Uterus (tissue), 4 donors: ENCODE data around the gene RPIA. TPM values are rescaled to one million over a fixed set of nuclear protein-coding genes. Genes with fewer than 3 reads are reported as not detected.

Experiments
- DNase-seq, 2 donors: peaks; one replicate each; pipeline ENCODE4 v3.0.0-alpha.2; 2019 to 2020
- H3K27ac ChIP-seq, 2 donors: fragments of 200-600 bp; sonication (generic); 1 replicate in 1 of 2; 2 replicates in 1 of 2; pipeline ENCODE4 v1.5.1; 2016 to 2018
- H3K27me3 ChIP-seq, 2 donors: fragments of 200-600 bp; sonication (generic); one replicate each; pipeline ENCODE4 v1.5.1; 2018 to 2019; ENCODE audit warnings: control low read depth in 1 of 2
- H3K36me3 ChIP-seq, 2 donors: fragments of 200-600 bp; sonication (generic); one replicate each; pipeline ENCODE4 v1.5.1; 2019; ENCODE audit warnings: control low read depth in 1 of 2
- H3K4me1 ChIP-seq, 2 donors: fragments of 200-600 bp; sonication (generic); one replicate each; pipeline ENCODE4 v1.5.1; 2018 to 2019; ENCODE audit warnings: control low read depth in 1 of 2
- H3K4me3 ChIP-seq, 2 donors: fragments of 200-600 bp; sonication (generic); 1 replicate in 1 of 2; 2 replicates in 1 of 2; pipeline ENCODE4 v1.5.1; 2018 to 2019; ENCODE audit warnings: mild to moderate bottlenecking in 1 of 2
- H3K9me3 ChIP-seq, 2 donors: fragments of 200-600 bp; sonication (generic); one replicate each; pipeline ENCODE4 v1.5.1; 2019; ENCODE audit warnings: control low read depth in 1 of 2
- POLR2A ChIP-seq, 2 donors: fragments of 450-650 bp; IDR thresholded peaks; one replicate each; pipeline ENCODE4 v1.6.1; 2016; ENCODE audit warnings: antibody characterized with exemption in 2 of 2, mild to moderate bottlenecking in 1 of 2, moderate library complexity in 1 of 2
- intact Hi-C: fragments of 100-400 bp; cut with DNase I; formaldehyde crosslinking; loops from one replicate; pipeline ENCODE4 v1.15.1; 2023; ENCODE audit warnings: low total_unique reads
- total RNA-seq, 4 donors: library from RNA; depleted of rRNA in 3 of 4; stranded (reverse); fragments of >200 nt in 3 of 4; gene quantifications; one replicate each; pipeline versions ENCODE4 v1.1.0 to v1.2.4, GENCODE V29; 2014 to 2023
- TF ChIP-seq, protein P1 (sequence below), 4 experiments: fragments of 200-600 bp in 2 of 4; fragments of 450-650 bp in 2 of 4; sonication (generic) in 2 of 4; IDR thresholded peaks; one replicate each; pipeline ENCODE4 v1.5.1; 2016 to 2019; ENCODE audit warnings: antibody characterized with exemption in 4 of 4, mild to moderate bottlenecking in 2 of 4, moderate library complexity in 1 of 4
- donor health status: DM: yes; HTN: yes; CAD: no.

Gene RPIA
- total RNA-seq, 4 donors from 2014 or later = 0.29 to 19.4 (median 8.8) TPM

DNA sequence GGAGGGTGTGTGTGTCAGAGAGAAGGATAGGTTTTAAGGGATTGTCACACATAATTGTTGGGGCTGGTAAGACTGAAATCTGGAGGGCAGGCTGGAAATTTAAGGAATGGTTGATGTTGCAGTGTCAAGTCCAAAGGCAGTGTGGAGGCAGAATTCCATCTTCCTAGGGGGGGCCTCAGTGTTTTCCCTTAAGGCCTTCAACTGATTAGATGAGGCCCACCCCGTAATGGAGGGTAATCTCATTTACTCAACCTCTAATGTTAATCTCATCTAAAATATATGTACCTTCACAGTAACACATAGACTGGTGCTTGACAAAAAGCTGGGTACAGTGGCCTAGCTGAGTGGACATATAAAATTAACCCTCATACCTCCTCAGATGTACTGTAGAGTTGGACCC, 30.9 kb upstream of the RPIA start:
- Histone ChIP-seq H3K27ac (peak overlapping the region in 1 of 2 donors; percentile 46), H3K4me3 (no peak overlapping the region), H3K27me3 (no peaks in the 10 kb centered on the region), H3K4me1 (no peaks in the 10 kb centered on the region), H3K36me3 (no peaks in the 10 kb centered on the region), H3K9me3 (no peaks in the 10 kb centered on the region)
- DNase-seq = no peak
- TF ChIP-seq, protein P1, sequence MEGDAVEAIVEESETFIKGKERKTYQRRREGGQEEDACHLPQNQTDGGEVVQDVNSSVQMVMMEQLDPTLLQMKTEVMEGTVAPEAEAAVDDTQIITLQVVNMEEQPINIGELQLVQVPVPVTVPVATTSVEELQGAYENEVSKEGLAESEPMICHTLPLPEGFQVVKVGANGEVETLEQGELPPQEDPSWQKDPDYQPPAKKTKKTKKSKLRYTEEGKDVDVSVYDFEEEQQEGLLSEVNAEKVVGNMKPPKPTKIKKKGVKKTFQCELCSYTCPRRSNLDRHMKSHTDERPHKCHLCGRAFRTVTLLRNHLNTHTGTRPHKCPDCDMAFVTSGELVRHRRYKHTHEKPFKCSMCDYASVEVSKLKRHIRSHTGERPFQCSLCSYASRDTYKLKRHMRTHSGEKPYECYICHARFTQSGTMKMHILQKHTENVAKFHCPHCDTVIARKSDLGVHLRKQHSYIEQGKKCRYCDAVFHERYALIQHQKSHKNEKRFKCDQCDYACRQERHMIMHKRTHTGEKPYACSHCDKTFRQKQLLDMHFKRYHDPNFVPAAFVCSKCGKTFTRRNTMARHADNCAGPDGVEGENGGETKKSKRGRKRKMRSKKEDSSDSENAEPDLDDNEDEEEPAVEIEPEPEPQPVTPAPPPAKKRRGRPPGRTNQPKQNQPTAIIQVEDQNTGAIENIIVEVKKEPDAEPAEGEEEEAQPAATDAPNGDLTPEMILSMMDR (IDR thresholded peaks at IDR 0.05) = no peak
- TF ChIP-seq POLR2A (IDR thresholded peaks at IDR 0.05) = no peak
- intact Hi-C loops = no loop called here

DNA sequence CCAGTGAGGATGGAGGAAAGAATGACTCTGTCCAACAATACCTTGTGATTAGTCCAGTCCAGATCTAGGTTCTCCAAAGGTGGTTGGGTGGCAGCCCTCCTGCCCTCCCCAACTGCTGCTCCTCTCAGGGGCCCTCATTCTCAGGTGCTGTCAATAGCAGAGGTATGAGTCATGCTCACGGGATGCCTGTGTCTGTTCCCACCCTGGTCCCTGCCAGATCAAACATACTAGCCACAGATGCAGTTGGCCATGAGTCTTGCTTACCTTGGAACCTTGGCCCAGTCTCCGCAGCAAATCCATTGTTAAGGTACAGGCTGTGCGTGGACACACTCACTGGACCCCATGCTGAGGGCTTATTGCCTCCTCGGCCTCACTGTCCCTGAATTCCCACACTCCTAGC, 24.9 kb upstream of the RPIA start:
- no peak for TF ChIP-seq POLR2A (IDR thresholded peaks at IDR 0.05)
- TF ChIP-seq, protein P1 (IDR thresholded peaks at IDR 0.05) = no peak
- no peaks in the 10 kb centered on the region for H3K9me3 ChIP-seq
- no peaks in the 10 kb centered on the region for H3K36me3 ChIP-seq
- H3K27ac ChIP-seq = no peak overlapping the region
- H3K27me3 ChIP-seq = no peaks in the 10 kb centered on the region
- no peak for DNase-seq
- no peak overlapping the region for H3K4me3 ChIP-seq
- intact Hi-C loops = no loop called here
- no peaks in the 10 kb centered on the region for H3K4me1 ChIP-seq

DNA sequence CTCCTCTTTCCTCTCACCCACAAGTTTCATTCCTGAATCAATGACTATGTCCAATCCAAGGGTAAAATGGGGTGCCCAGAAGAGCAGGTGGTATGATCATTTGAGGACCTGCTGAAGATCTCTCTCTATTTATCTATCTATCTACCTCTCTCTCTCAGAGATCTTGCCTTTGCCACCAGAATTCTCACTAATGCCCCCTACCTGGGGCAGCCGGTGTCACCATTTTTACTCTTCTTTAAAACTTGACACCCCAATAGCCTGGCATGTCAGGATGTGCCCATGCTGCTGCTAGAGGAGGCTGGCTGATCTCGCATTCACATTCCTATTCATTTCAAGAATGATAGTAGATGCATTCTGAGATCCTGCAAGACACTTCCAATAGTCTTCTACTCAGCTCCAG, 24.3 kb upstream of the RPIA start:
- H3K4me3 ChIP-seq = no peak overlapping the region
- H3K27ac ChIP-seq = no peak overlapping the region
- H3K4me1 ChIP-seq = no peaks in the 10 kb centered on the region
- intact Hi-C loops = no loop called here
- no peak for DNase-seq
- no peak for TF ChIP-seq POLR2A (IDR thresholded peaks at IDR 0.05)
- TF ChIP-seq, protein P1 (IDR thresholded peaks at IDR 0.05) = no peak
- no peaks in the 10 kb centered on the region for H3K36me3 ChIP-seq
- no peaks in the 10 kb centered on the region for H3K27me3 ChIP-seq
- H3K9me3 ChIP-seq = no peaks in the 10 kb centered on the region

DNA sequence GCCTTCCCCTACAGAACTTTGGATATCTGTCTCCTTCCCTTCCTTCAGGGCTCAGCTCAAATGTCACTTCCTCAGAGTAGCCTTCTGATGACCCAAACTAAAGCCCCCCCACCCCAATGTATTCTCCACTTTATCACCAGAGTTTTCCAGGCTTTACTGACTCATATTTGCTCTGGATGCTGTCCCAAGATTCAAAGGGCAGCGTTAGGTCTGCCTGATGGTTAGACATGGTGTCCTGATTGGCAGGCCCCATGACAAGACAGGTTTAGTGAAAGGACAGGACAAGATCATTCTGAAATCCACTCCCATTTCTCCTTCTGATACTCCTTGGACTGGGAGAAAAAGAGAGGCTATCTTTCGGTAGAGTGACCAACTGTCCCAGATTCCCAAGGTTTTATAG, 22.6 kb upstream of the RPIA start:
- H3K9me3 ChIP-seq = no peaks in the 10 kb centered on the region
- H3K4me3 ChIP-seq = no peak overlapping the region
- no peak for DNase-seq
- no peaks in the 10 kb centered on the region for H3K27me3 ChIP-seq
- H3K36me3 ChIP-seq = no peaks in the 10 kb centered on the region
- intact Hi-C loops = no loop called here
- no peaks in the 10 kb centered on the region for H3K4me1 ChIP-seq
- no peak for TF ChIP-seq POLR2A (IDR thresholded peaks at IDR 0.05)
- TF ChIP-seq, protein P1 (IDR thresholded peaks at IDR 0.05) = no peak
- H3K27ac ChIP-seq = no peak overlapping the region

DNA sequence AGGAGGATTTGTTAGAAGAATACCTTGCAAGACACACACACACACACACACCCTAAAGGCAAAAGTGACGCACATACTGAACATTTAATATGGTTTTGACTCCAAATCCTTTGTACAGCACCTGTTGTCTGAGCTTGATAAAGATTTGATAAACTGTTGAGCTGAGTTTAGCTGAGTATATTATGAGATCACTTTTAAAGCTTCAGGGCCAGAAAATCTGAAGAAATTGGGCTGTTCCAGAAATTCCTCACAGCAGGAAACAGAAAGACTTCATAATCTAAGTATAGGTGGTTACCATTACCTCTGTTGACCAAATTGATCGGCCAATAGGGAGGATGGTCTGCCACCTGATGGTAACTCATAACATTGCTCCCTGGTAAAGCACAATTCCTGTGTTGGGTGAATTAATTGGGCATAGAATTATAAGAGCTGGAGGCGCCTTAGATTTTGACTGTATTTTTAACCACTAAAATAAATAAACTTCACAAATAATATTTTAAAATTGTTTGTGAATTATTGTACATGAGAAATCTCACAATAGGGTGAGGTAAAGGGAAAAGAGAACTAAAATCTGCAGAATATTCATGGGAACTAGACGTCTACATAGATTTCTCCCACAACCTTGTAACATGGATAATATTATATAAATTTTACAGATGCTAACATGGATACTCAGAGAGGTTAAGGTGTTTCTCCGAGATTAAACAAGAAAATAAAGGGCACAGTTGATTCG, 21.8 kb upstream of the RPIA start:
- no peaks in the 10 kb centered on the region for H3K9me3 ChIP-seq
- H3K4me3 ChIP-seq = no peak overlapping the region
- no peaks in the 10 kb centered on the region for H3K27me3 ChIP-seq
- H3K36me3 ChIP-seq = no peaks in the 10 kb centered on the region
- TF ChIP-seq, protein P1 (IDR thresholded peaks at IDR 0.05) = peak in 3 of 4 experiments; percentile 30 to 43 (median 35)
- TF ChIP-seq POLR2A (IDR thresholded peaks at IDR 0.05) = no peak
- intact Hi-C loops = no loop called here
- H3K27ac ChIP-seq = no peak overlapping the region
- H3K4me1 ChIP-seq = no peaks in the 10 kb centered on the region
- DNase-seq = no peak
